RPMI7951 (cell line): ENCODE data around the gene BTG1. TPM values are rescaled to one million over a fixed set of nuclear protein-coding genes. Genes with fewer than 3 reads are reported as not detected.

Experiments
- DNase-seq: peaks from one replicate; pipeline ENCODE4 v3.0.0-alpha.2; 2012; ENCODE audit warnings: low read depth
- total RNA-seq: library from RNA; depleted of rRNA; stranded (reverse); fragments of >200 nt; shearing (Covaris generic); gene quantifications from 2 replicates; pipeline ENCODE4 v1.2.3, GENCODE V29; 2014

BTG1 gene
- total RNA-seq, 1 experiment from 2014 or later, result 7.3 TPM

DNA sequence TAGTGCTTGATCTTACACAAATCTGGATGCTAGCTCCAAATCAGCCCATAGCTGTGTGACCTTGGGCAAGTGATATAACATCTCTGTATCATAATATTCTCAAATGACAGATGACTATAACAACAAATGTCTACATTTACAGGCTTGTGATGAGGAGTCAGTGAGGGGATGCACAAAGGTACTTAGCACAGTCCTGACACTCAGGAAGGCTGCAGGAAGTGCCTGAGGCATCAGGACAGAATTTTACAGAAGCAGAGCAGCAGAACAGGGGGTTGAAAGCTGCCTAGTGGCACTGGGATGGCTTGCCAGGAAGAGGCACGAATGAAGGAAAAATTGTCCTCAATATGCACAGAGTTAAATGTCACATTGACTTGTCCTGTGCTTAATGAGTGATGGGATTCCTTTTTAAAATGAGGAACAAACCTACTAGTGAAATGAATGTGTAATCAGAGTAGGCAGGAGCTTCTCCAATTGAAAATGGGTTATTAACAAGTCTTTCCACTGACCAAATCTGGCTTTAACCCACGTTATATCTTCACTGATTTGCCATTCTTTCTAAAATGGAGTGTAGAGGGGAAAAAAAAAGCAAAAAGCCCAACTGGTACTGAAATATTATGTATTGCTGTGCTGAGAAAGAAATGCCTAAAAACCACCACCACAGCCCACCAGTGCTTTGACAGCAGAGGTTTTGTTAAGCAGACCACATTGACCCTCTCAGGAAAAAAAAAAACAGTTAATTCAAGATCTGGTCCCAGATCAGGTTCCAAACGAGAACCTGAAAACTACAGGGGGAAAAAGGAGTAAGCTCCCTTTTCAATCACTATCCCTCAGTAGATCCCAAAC lies 11.6 kb downstream of the BTG1 start:
- DNase-seq, result peak; percentile 55

GRCh38 chr12:92133171-92133570 lies 12.5 kb downstream of the BTG1 start:
- DNase-seq, result no peak

- no peak for DNase-seq
These were observed 13.4 kb downstream of the BTG1 start for GRCh38 chr12:92132288-92132687.

DNA sequence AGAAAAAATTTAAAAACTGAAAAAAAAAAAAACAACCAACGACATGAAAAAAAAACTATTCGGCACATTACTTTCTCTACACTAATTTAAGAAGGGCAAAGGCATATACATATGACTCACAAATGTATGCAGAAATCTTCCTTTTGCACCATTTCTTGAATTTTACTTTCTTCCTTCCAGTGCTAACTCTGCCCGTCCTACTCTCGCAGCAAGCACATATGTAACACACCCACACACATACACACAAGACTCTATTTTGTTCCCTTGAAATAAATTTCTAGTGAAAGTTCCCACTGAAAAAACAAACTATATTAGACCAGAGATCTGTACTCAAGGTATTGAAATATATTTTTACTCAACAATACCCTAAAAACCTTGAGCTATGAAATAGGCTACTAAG lies 14.6 kb downstream of the BTG1 start:
- DNase-seq, result no peak

DNA sequence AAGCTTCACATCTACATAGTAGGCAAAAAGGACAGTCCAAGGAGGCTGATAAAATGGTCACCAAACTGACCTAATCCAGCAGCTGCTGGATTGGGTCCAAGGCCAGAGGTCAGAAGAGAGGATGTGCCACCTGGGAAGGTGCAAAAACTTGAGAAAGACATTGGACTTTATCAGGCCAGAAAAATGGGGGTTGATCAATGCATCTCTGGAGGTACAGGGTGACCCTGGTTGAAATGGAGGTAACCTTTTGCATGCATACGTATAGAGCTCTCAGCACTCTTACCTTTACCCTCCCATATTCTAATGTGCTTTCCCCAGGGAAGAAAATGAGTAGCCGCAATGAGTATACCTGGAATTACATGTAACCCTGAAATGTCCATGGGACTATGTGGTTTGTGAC lies 16.0 kb downstream of the BTG1 start:
- DNase-seq, result no peak

DNA sequence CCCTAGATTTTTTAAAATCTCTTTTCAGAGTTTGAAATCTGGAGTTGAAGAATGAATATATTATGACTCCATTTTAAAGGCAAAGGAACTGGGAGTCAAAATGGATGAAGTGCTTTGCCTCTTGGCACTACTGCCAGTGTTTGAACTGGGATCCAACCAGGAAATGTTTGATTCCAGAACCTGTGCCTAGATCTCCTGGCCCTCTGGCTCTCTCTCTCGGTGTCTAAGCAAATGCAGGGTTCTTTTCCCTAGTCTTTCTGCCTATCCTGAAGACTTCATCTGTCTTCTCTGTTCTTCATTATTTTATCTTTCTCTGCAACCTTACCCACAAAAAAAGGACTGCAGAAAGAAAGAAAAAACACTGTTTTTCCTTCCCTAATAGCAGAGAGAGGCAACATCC lies 17.0 kb downstream of the BTG1 start:
- DNase-seq, result no peak

DNA sequence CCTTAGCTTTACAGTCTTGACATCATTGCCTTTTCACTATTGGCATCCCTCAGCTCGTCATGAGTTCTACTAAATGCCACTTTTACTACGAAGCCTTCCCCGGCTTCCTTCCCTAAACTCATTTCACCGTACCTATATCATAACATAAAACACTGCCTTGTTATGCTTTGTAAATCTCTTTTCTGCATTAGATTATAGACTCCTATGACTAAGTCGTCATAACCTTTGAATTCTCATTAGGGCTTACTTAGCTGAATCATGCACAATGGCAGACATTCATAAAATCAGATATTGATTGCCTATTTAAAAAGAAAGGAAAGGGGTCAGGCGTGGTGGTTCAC lies 21.0 kb downstream of the BTG1 start:
- DNase-seq, result no peak

DNA sequence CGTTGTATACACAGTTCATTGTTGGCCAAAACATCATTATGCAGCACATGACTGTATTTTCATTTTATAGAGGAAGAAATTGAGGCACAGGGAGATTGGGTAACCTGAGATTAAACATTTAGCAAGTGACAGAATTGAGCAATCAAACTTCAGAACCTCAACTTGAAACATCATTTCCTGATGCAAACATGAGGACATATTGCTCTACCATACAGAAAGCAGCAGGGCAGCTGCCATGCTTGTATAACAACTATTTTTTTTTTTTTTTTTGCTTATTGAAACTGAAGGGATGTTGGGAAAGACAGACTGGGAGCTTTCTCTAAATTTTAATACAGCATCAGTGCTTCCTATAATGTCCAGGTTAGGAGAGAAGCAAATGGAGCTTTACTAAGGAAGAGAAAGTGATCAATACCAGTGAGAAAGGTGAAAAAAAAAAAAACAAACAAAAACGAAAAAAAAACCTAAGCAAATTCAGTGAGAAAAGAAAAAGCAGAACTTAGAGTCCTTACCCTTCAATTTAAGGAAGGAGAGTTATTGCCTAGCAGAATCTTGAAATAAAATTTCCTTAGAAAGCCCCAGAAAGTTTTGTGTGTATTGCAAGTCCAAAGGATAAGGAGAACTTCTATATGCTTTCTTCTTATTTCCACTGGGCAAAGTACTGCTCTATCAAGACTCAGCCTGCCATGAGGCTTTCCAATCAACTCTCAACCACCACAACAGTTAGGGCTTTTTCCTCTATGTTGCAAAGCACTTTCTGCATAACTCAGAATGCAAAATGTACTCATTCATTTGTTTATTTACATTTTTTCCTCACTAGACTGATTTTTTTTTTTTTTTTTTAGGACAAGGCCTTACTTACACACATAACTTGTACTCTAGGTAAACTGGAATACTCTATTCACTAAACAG lies 21.6 kb downstream of the BTG1 start:
- DNase-seq, result no peak

DNA sequence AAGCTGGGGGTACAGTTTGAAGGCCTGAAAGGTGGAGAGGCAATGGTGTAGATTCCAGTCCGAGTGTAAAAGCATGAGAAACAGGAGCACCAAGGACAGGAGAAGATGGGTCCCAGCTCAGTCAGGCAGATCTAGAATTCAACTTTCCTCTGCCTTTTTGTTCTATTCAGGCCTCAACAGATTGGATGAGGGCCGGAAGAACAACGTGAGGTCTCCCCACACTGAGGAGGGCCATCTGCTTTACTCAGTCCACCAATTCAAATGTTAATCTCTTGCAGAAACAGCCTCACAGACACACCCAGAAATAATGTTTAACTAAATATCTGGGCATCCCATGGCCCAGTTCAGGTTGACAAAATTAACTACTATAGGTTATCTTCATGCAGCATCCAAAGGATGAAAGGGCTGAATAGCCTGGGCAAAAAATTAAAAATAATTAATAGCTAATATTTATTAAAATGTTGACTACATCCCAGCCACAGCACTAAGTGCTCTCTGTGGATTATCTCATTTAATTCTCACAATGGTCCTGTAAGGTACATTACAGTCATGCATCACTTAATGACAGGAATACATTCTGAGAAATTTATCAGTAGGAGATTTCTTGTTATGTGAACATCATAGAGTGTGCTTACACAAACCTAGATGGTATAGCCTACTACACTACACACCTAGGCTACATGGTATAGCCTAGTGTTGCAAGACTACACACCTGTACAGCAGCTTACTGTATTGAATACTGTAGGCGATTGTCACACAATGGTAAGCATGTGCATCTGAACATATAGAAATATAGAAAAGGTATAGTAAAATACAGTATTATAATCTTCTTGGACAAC lies 22.5 kb downstream of the BTG1 start:
- DNase-seq, result no peak

- DNase-seq, result no peak
These were observed 23.8 kb downstream of the BTG1 start for GRCh38 chr12:92121826-92122225.

GRCh38 chr12:92118826-92119536 lies 26.7 kb downstream of the BTG1 start:
- no peak for DNase-seq

DNA sequence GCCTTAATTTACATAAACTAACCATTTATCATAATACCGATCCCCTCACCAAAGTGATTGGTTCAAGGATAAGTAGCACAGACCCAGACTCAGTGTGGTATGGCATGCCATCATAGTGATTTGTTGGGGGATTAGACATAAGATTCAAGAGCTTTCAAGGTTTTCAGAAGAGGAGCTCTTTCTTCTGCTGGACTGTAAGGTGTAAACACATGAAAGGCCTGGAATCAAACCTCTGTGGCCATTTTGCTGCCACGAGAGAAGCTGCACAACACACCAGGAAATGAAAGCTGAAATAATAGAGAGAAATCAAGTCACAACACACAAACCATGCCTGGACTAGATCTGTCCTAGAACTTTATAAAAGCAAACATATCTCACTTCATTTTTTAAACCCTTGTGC lies 30.8 kb downstream of the BTG1 start:
- DNase-seq, result no peak

DNA sequence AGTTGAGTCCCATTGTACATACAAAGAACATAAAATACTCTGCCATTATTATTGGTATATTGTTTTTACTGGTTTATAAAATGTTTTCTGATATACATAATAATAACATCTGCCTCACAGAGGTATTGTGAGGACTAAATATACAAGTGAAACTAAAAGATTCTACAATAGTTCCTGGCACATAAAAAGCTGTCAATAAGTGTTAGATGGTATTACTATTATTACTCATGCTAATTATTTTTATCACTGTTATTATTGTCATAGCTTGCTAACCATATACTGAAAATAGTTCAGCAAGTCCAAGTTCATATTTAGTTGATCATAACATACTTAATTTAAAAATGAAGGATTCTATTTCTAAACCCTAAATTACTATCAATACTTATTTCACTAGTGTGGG lies 34.4 kb downstream of the BTG1 start:
- DNase-seq, result no peak

DNA sequence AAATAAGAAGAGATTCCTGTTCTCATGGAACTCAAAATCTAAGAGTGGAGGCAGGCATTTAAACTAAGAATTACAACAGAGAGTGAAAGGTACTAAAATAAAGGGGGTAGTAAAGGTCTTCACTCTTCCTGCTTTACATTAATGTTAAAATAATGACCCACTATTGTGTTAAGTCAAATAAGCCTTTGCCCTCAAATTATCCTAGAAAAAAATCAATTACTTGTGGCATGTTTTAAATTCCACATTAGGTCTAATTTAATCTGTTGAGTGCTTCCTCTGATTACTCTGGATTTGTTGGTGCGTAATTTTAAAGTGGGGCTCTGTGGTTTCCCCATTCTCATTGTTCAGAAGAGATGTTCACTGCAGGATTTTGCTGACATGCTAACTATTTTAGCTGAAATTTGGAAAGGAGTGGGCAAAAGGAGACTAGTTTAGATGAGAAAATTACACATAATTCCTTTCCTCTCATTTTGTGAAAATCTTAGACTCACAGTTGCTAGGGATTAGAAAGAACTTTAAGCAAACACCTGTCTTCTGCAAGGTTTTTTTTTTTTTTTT lies 35.5 kb downstream of the BTG1 start:
- DNase-seq, result no peak

GRCh38 chr12:92109613-92110012 lies 36.0 kb downstream of the BTG1 start:
- DNase-seq, result no peak

GRCh38 chr12:92108651-92109050 lies 37.0 kb downstream of the BTG1 start:
- no peak for DNase-seq

- no peak for DNase-seq
These were observed 38.0 kb downstream of the BTG1 start for GRCh38 chr12:92107621-92108131.

DNA sequence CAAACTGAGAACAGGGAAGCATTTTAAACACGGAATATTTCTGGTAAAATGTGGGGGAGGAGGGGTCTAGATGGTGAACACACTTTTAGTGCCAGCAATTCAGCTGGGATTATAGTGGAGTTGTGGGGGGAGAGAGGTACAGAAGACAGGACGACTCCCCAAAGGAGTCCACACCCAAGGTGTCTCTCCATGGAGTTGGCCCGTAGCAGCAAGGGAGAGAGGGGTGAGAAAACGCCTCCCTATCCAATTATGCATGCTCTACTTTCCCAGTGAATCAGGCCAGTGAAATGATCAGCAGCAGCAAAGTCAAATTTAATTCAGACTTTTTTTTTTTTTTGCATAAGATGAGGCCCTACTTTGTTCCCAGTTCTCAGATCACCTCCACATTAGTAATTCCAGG lies 38.6 kb downstream of the BTG1 start:
- DNase-seq, result no peak

DNA sequence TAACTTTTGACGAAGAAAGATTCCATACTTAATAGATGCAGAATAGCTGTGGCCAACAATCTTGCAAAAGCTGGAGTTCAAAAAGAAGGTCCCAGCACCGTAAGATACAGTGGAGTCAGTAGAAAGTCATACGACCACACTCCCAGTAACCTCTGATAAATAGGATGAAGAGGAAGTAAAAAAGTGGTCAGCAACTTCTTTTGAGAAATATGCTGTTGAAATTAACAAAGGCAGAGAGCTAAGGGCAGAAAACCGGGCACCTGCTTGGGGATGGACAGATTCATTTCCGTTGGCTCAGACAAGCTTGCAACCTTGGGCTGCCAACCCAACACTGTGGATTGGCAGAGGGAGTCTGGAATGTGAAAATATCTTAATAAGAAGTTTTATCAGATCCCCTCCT lies 40.0 kb downstream of the BTG1 start:
- no peak for DNase-seq

GRCh38 chr12:92105110-92105509 lies 40.5 kb downstream of the BTG1 start:
- DNase-seq, result no peak

GRCh38 chr12:92102606-92103005 lies 43.0 kb downstream of the BTG1 start:
- no peak for DNase-seq
